T-helper 1 cell treated with Interleukin-12 subunit alpha and Interleukin-12 subunit beta and Interleukin-4 antibody, amounts not matched to agents 30 ng/mL and 1 ng/mL, for 36 hours (primary cell): ENCODE data around the gene FBXO21. TPM values are rescaled to one million over a fixed set of nuclear protein-coding genes. Genes with fewer than 3 reads are reported as not detected.
"Not testable (repeated sequence)": the region's sequence is repeated elsewhere in the genome, so short reads cannot be mapped to it uniquely, and the experiment has no call there.

ENCODE experiments used
- intact Hi-C: fragments of 100-400 bp; cut with micrococcal nuclease; formaldehyde crosslinking; loops from one replicate; pipeline ENCODE4 v1.15.1; 2024
- total RNA-seq: library from RNA; stranded (reverse); gene quantifications from 2 replicates; pipeline ENCODE4 v1.2.3, GENCODE V29; 2022

Gene FBXO21
- total RNA-seq, 1 donor from 2014 or later, result 27.1 TPM

GRCh38 chr12:117111821-117112595 lies 78.3 kb downstream of the FBXO21 start:
- intact Hi-C loops, result no loop called here

- intact Hi-C loops, result no loop called here
Observed at GRCh38 chr12:117111386-117111785, 78.9 kb downstream of the FBXO21 start.

GRCh38 chr12:117109943-117110635 lies 80.2 kb downstream of the FBXO21 start:
- intact Hi-C loops, result no loop called here

GRCh38 chr12:117105902-117106301 lies 84.4 kb downstream of the FBXO21 start:
- intact Hi-C loops, result no loop called here

- intact Hi-C loops, result not testable (repeated sequence)
Observed at GRCh38 chr12:117104003-117104402, 86.3 kb downstream of the FBXO21 start.

GRCh38 chr12:117102800-117103181 lies 87.5 kb downstream of the FBXO21 start:
- intact Hi-C loops, result no loop called here

GRCh38 chr12:117101953-117102799 lies 88.1 kb downstream of the FBXO21 start:
- intact Hi-C loops, result no loop called here

GRCh38 chr12:117100851-117101673 lies 89.2 kb downstream of the FBXO21 start:
- intact Hi-C loops, result no loop called here

GRCh38 chr12:117100251-117100650 lies 90.0 kb downstream of the FBXO21 start:
- intact Hi-C loops, result no loop called here

GRCh38 chr12:117098361-117099217 lies 91.7 kb downstream of the FBXO21 start:
- intact Hi-C loops, result loop anchor here (1.0 to 10.0 kb wide), 12 partner anchors 21 to 1276 kb away; partner anchors contain the start of genes MAP1LC3B2, RNFT2, SPRING1 and SUDS3

- intact Hi-C loops, result loop anchor here (2.0 to 10.0 kb wide), 2 partner anchors 139 to 1277 kb away; partner anchors contain the start of genes SUDS3 and TAOK3
Observed at GRCh38 chr12:117098024-117098360, 92.3 kb downstream of the FBXO21 start.

GRCh38 chr12:117097159-117097558 lies 93.1 kb downstream of the FBXO21 start:
- intact Hi-C loops, result loop anchor here (10.0 kb wide), 1 partner anchor 1278 kb away; the partner anchor contains the start of genes SUDS3 and TAOK3

- intact Hi-C loops, result loop anchor here (10.0 kb wide), 1 partner anchor 1278 kb away; the partner anchor contains the start of genes SUDS3 and TAOK3
Observed at GRCh38 chr12:117096501-117097042, 93.7 kb downstream of the FBXO21 start.

- intact Hi-C loops, result loop anchor here (10.0 kb wide), 1 partner anchor 1280 kb away; the partner anchor contains the start of genes SUDS3 and TAOK3
Observed at GRCh38 chr12:117095191-117095590, 95.1 kb downstream of the FBXO21 start.

- intact Hi-C loops, result loop anchor here (10.0 kb wide), 1 partner anchor 1281 kb away; the partner anchor contains the start of genes SUDS3 and TAOK3
Observed at GRCh38 chr12:117093918-117094630, 96.2 kb downstream of the FBXO21 start.

- intact Hi-C loops, result loop anchor here (10.0 kb wide), 1 partner anchor 1281 kb away; the partner anchor contains the start of genes SUDS3 and TAOK3
Observed at GRCh38 chr12:117093431-117093830, 96.8 kb downstream of the FBXO21 start.

- intact Hi-C loops, result loop anchor here (10.0 kb wide), 1 partner anchor 1282 kb away; the partner anchor contains the start of genes SUDS3 and TAOK3
Observed at GRCh38 chr12:117092886-117093285, 97.4 kb downstream of the FBXO21 start.

- intact Hi-C loops, result loop anchor here (10.0 kb wide), 1 partner anchor 1282 kb away; the partner anchor contains the start of genes SUDS3 and TAOK3
Observed at GRCh38 chr12:117092511-117092780, 97.8 kb downstream of the FBXO21 start.
